HepG2 (cell line): Measurements from ENCODE around the gene MAGED1. TPM values are rescaled to one million over a fixed set of nuclear protein-coding genes. Genes with fewer than 3 reads are reported as not detected.

Experiments used
- ATAC-seq: fragments of 200-7000 bp; cut with Tn5 transposase; 3 replicates; pipeline ENCODE4 v1.9.1; 2020; ENCODE audit warnings: mild to moderate bottlenecking, moderate library complexity
- BruUV-seq: library from RNA; stranded (reverse); fragments of 400-500 nt; replicated peaks from 2 replicates; lab custom pipeline; 2021; lab: Mats Ljungman, UMichigan
- CTCF ChIA-PET: fragments of 300-600 bp; formaldehyde crosslinking; extraction: SDS; loops from one replicate; lab custom pipeline; 2021; ENCODE audit warnings: low total read pairs, inconsistent platforms, low intra/inter-chr PET ratio; lab: Yijun Ruan, JAX
- POLR2A ChIA-PET: fragments of 350-600 bp; sonication (Branson Sonifier 250); formaldehyde crosslinking; loops from one replicate; lab custom pipeline; 2020; ENCODE audit warnings: antibody characterized with exemption, inconsistent platforms; lab: Yijun Ruan, JAX
- DNase-seq: peaks from one replicate; pipeline ENCODE4 v3.0.0-alpha.2; 2015; ENCODE audit warnings: low spot score
- FAIRE-seq: peaks from 3 replicates; lab custom pipeline; 2011; peaks lifted over from hg19 to GRCh38; lab: Jason Lieb, UNC
- H2AFZ ChIP-seq: one replicate; pipeline ENCODE4 v1.6.1; 2011; ENCODE audit warnings: low read length, inconsistent platforms
- H3K27ac ChIP-seq: fragments of 300-600 bp; 3 replicates; pipeline ENCODE4 v1.8.0; 2011; ENCODE audit warnings: mixed run types, mild to moderate bottlenecking, mixed read lengths, low read length, inconsistent platforms; ENCODE audit not compliant: insufficient read depth; ENCODE audit errors: extremely low read length
- H3K27me3 ChIP-seq, 2 experiments: fragments of 200-600 bp in 1 of 2; 2 replicates in 1 of 2; 3 replicates in 1 of 2; pipeline versions ENCODE4 v1.6.0 to v1.8.0; 2011; ENCODE audit warnings: low read length in 2 of 2, mild to moderate bottlenecking in 2 of 2, moderate library complexity in 2 of 2, inconsistent platforms in 1 of 2; ENCODE audit not compliant: insufficient read depth in 2 of 2, control insufficient read depth in 1 of 2
- H3K36me3 ChIP-seq, 2 experiments: fragments of 200-600 bp in 1 of 2; replicated peaks in 1 of 2; 2 replicates in 1 of 2; 3 replicates in 1 of 2; pipeline versions ENCODE4 v1.5.1 to v1.8.0; 2011; ENCODE audit warnings: low read length in 2 of 2, inconsistent platforms in 1 of 2; ENCODE audit not compliant: insufficient read depth in 2 of 2, control insufficient read depth in 1 of 2
- H3K4me1 ChIP-seq: 2 replicates; pipeline ENCODE4 v1.5.1; 2012; ENCODE audit warnings: low read length, inconsistent platforms; ENCODE audit not compliant: insufficient read depth
- H3K4me2 ChIP-seq: 2 replicates; pipeline ENCODE4 v1.6.0; 2011; ENCODE audit warnings: low read depth, low read length, inconsistent platforms
- H3K4me3 ChIP-seq, 3 experiments: fragments of 200-600 bp in 1 of 3; sonication (generic), shearing (Covaris generic) in 1 of 3; replicated peaks in 1 of 3; 2 replicates each; pipeline ENCODE4 v1.5.1; 2011 to 2016; ENCODE audit warnings: low read length in 3 of 3, inconsistent platforms in 2 of 3, low read depth in 2 of 3, mild to moderate bottlenecking in 2 of 3, control low read depth in 1 of 3, mixed read lengths in 1 of 3; ENCODE audit not compliant: insufficient read depth in 1 of 3
- H3K79me2 ChIP-seq: one replicate; pipeline ENCODE4 v1.6.1; 2011; ENCODE audit warnings: low read length, inconsistent platforms; ENCODE audit not compliant: insufficient read depth
- H3K9ac ChIP-seq: 2 replicates; pipeline ENCODE4 v1.6.0; 2011; ENCODE audit warnings: mild to moderate bottlenecking, low read depth, low read length, inconsistent platforms; ENCODE audit not compliant: insufficient read depth
- H3K9me3 ChIP-seq: 2 replicates; pipeline ENCODE4 v1.5.1; 2012; ENCODE audit warnings: mild to moderate bottlenecking, low read length
- H4K20me1 ChIP-seq: 2 replicates; pipeline ENCODE4 v1.6.0; 2011; ENCODE audit warnings: inconsistent platforms, mild to moderate bottlenecking, low read length, moderate library complexity; ENCODE audit not compliant: insufficient read depth
- ATF7 ChIP-seq, 2 experiments: fragments of 450-650 bp in 1 of 2; sonication (generic) in 1 of 2; formaldehyde crosslinking in 1 of 2; IDR thresholded peaks; 2 replicates each; pipeline versions ENCODE4 v1.4.0 to v1.6.1; 2016 to 2020; ENCODE audit warnings: antibody characterized with exemption in 1 of 2, mild to moderate bottlenecking in 1 of 2, missing genetic modification reagents in 1 of 2
- BHLHE40 ChIP-seq: IDR thresholded peaks from 2 replicates; pipeline ENCODE4 v1.6.1; 2011; ENCODE audit warnings: low read length, improper control_type of control experiment
- HOXA3 ChIP-seq: sonication (generic); formaldehyde crosslinking; IDR thresholded peaks from 2 replicates; pipeline ENCODE4 v1.5.0; 2020; ENCODE audit warnings: missing genetic modification reagents
- IRX3 ChIP-seq: sonication (generic); formaldehyde crosslinking; IDR thresholded peaks from 2 replicates; pipeline ENCODE4 v1.8.1; 2023; ENCODE audit warnings: mild to moderate bottlenecking, low read depth, missing genetic modification reagents, borderline replicate concordance
- SCMH1 ChIP-seq: sonication (generic); formaldehyde crosslinking; IDR thresholded peaks from 2 replicates; pipeline ENCODE4 v1.9.0; 2021; ENCODE audit warnings: missing genetic modification reagents, mild to moderate bottlenecking, borderline replicate concordance
- SIN3B ChIP-seq: fragments of 150-350 bp; IDR thresholded peaks from 2 replicates; pipeline ENCODE4 v1.6.1; 2014; ENCODE audit warnings: low read length
- SRSF1 ChIP-seq: fragments of 200-400 bp; formaldehyde crosslinking; optimal IDR thresholded peaks from 2 replicates; pipeline ENCODE3; 2017; ENCODE audit warnings: mild to moderate bottlenecking, low read depth, low read length, moderate library complexity
- YY1 ChIP-seq: IDR thresholded peaks from 2 replicates; pipeline ENCODE4 v1.6.1; 2011; ENCODE audit warnings: low read length, low read depth, moderate library complexity, mild to moderate bottlenecking; ENCODE audit not compliant: insufficient read depth, insufficient replicate concordance
- ZNF326 ChIP-seq: sonication (generic); formaldehyde crosslinking; IDR thresholded peaks from 2 replicates; pipeline ENCODE4 v1.4.0; 2020; ENCODE audit warnings: missing genetic modification reagents, borderline replicate concordance
- WGBS: methylation state at CpG from one replicate; pipeline ENCODE4 v1.1.6; 2017; ENCODE audit warnings: low lambda C conversion rate; 5-methylcytosine and 5-hydroxymethylcytosine counted together
- in situ Hi-C: cut with HindIII; loops from 2 replicates; pipeline ENCODE4 v1.10.0; 2017; ENCODE audit warnings: low pct_unique_long_range_greater_than_20kb; ENCODE audit not compliant: extremely low pct_ligation_motif_present
- intact Hi-C: fragments of 100-400 bp; cut with micrococcal nuclease; formaldehyde crosslinking; loops from one replicate; pipeline ENCODE4 v1.10.0; 2022; ENCODE audit not compliant: unreplicated experiment
- polyA plus RNA-seq, 8 experiments: library from polyadenylated mRNA; depleted of rRNA in 3 of 8; stranded (reverse) in 7 of 8; unstranded in 1 of 8; fragments of >200 nt; fragmentation: Illumina TruSeq in 4 of 8; extraction: Trizol in 4 of 8; gene quantifications; 2 replicates each; pipeline versions ENCODE4 v1.2.1 to v1.2.3, GENCODE V29; 2011 to 2016; ENCODE audit warnings: low read depth in 4 of 8, missing spikeins in 1 of 8, mixed read lengths in 1 of 8; ENCODE audit not compliant: insufficient read depth in 1 of 8
- total RNA-seq, 5 experiments: library from RNA; depleted of rRNA; stranded (reverse); fragments of >200 nt; fragmentation: Illumina TruSeq; extraction: Trizol; gene quantifications; 2 replicates each; pipeline ENCODE4 v1.2.3, GENCODE V29; 2016; ENCODE audit warnings: low read depth in 1 of 5
- TF ChIP-seq, protein P1 (sequence below): IDR thresholded peaks from 2 replicates; pipeline ENCODE4 v1.6.1; 2016; ENCODE audit warnings: low read depth, missing genetic modification reagents, missing compliant biosample characterization
- TF ChIP-seq, protein P2 (sequence below), 2 experiments: sonication (generic) in 1 of 2; formaldehyde crosslinking in 1 of 2; IDR thresholded peaks; 2 replicates each; pipeline versions ENCODE4 v1.5.1 to v1.6.1; 2011 to 2020; ENCODE audit warnings: borderline replicate concordance in 1 of 2, low read depth in 1 of 2, low read length in 1 of 2, mild to moderate bottlenecking in 1 of 2, missing genetic modification reagents in 1 of 2, moderate library complexity in 1 of 2
- TF ChIP-seq, protein P3 (sequence below): sonication (generic); formaldehyde crosslinking; conservative IDR thresholded peaks from 2 replicates; pipeline ENCODE4 v1.4.0; 2020; ENCODE audit warnings: missing genetic modification reagents
- TF ChIP-seq, protein P4 (sequence below): sonication (generic); formaldehyde crosslinking; IDR thresholded peaks from 2 replicates; pipeline ENCODE4 v1.4.0; 2020; ENCODE audit warnings: missing genetic modification reagents

Gene MAGED1
- total and polyA plus RNA-seq, 2 of the 13 experiments (the other 11 are each of a cell fraction or from before 2014, with no cell fraction given) = 105 to 137 TPM

DNA sequence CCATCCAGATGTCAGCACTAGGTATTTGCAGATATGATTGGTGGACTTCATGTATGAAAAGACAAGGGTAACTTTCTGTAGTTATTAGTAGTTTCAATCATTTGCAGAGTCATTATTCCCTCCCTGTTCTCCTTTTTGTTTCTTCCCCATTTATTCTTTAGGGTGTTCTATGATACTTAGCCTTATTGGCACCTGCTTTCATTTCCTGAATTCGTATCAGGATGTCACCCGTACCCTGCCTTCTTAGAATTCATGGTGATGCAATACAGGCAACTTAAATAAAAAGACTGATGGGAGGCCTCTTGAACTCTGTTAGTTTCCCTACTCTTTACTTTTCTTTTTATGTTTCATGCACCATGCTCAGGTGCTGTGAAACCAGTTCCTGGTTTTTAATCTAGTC lies 24.2 kb downstream of the MAGED1 start (continued):
- no peak for TF ChIP-seq ZNF326 (CRISPR knock-in tag)
- TF ChIP-seq, all 625 proteins: peak for 0

DNA sequence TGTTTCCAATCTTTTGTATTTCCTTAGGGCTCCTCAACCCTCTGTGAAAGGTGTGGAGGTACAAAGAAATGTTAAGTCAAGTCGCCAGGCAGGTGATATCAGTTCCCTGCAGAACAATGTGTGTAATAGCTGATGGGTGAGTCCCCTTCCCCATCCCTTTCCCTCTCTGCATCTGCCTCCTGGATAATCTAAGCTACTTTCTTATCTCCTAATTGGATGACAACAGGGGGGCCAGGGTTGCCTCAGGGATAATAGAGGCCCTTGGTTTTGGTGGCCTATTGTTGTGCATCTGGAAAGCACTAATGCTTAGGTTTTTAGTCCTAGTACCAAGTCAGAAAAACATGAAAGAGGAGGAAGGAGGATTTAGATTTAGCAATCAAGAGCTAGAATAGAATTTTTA lies 29.1 kb downstream of the MAGED1 start:
- Histone ChIP-seq H4K20me1 (no peaks in the 10 kb centered on the region), H3K27me3 (no peaks in the 10 kb centered on the region), H3K27ac (no peak overlapping the region), H3K36me3 (no peaks in the 10 kb centered on the region), H3K4me2 (no peak overlapping the region), H3K9ac (no peak overlapping the region), H3K79me2 (no peaks in the 10 kb centered on the region), H3K4me1 (no peaks in the 10 kb centered on the region), H3K9me3 (no peaks in the 10 kb centered on the region), H2AFZ (no peak overlapping the region), H3K4me3 (no peak overlapping the region)
- 0% methylated on average over 1 of the region's 1 CpG for WGBS
- DNase-seq (no peak), ATAC-seq (no peak), FAIRE-seq (no peak)
- BruUV-seq = no TSS peak
- ChIA-PET CTCF (no interaction called here), POLR2A (no interaction called here)
- intact Hi-C loops = no loop called here
- TF ChIP-seq SRSF1 (no peak), BHLHE40 (no peak), HOXA3 (CRISPR knock-in tag) (no peak), SIN3B (no peak), IRX3 (CRISPR knock-in tag) (no peak), YY1 (no peak), SCMH1 (CRISPR knock-in tag) (no peak), ATF7 (IDR thresholded peaks at IDR 0.05) (no peak), ATF7 (CRISPR knock-in tag; IDR thresholded peaks at IDR 0.05) (no peak)
- TF ChIP-seq, protein P1, sequence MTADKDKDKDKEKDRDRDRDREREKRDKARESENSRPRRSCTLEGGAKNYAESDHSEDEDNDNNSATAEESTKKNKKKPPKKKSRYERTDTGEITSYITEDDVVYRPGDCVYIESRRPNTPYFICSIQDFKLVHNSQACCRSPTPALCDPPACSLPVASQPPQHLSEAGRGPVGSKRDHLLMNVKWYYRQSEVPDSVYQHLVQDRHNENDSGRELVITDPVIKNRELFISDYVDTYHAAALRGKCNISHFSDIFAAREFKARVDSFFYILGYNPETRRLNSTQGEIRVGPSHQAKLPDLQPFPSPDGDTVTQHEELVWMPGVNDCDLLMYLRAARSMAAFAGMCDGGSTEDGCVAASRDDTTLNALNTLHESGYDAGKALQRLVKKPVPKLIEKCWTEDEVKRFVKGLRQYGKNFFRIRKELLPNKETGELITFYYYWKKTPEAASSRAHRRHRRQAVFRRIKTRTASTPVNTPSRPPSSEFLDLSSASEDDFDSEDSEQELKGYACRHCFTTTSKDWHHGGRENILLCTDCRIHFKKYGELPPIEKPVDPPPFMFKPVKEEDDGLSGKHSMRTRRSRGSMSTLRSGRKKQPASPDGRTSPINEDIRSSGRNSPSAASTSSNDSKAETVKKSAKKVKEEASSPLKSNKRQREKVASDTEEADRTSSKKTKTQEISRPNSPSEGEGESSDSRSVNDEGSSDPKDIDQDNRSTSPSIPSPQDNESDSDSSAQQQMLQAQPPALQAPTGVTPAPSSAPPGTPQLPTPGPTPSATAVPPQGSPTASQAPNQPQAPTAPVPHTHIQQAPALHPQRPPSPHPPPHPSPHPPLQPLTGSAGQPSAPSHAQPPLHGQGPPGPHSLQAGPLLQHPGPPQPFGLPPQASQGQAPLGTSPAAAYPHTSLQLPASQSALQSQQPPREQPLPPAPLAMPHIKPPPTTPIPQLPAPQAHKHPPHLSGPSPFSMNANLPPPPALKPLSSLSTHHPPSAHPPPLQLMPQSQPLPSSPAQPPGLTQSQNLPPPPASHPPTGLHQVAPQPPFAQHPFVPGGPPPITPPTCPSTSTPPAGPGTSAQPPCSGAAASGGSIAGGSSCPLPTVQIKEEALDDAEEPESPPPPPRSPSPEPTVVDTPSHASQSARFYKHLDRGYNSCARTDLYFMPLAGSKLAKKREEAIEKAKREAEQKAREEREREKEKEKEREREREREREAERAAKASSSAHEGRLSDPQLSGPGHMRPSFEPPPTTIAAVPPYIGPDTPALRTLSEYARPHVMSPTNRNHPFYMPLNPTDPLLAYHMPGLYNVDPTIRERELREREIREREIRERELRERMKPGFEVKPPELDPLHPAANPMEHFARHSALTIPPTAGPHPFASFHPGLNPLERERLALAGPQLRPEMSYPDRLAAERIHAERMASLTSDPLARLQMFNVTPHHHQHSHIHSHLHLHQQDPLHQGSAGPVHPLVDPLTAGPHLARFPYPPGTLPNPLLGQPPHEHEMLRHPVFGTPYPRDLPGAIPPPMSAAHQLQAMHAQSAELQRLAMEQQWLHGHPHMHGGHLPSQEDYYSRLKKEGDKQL = no peak
- TF ChIP-seq, protein P2, sequence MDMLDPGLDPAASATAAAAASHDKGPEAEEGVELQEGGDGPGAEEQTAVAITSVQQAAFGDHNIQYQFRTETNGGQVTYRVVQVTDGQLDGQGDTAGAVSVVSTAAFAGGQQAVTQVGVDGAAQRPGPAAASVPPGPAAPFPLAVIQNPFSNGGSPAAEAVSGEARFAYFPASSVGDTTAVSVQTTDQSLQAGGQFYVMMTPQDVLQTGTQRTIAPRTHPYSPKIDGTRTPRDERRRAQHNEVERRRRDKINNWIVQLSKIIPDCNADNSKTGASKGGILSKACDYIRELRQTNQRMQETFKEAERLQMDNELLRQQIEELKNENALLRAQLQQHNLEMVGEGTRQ (IDR thresholded peaks at IDR 0.05; ENCODE audit: low read depth, low read length) = no peak
- TF ChIP-seq, protein P2 (CRISPR knock-in tag; IDR thresholded peaks at IDR 0.05; ENCODE audit: borderline replicate concordance) = no peak
- TF ChIP-seq, protein P3, sequence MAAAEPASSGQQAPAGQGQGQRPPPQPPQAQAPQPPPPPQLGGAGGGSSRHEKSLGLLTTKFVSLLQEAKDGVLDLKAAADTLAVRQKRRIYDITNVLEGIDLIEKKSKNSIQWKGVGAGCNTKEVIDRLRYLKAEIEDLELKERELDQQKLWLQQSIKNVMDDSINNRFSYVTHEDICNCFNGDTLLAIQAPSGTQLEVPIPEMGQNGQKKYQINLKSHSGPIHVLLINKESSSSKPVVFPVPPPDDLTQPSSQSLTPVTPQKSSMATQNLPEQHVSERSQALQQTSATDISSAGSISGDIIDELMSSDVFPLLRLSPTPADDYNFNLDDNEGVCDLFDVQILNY = no peak
- TF ChIP-seq, protein P4, sequence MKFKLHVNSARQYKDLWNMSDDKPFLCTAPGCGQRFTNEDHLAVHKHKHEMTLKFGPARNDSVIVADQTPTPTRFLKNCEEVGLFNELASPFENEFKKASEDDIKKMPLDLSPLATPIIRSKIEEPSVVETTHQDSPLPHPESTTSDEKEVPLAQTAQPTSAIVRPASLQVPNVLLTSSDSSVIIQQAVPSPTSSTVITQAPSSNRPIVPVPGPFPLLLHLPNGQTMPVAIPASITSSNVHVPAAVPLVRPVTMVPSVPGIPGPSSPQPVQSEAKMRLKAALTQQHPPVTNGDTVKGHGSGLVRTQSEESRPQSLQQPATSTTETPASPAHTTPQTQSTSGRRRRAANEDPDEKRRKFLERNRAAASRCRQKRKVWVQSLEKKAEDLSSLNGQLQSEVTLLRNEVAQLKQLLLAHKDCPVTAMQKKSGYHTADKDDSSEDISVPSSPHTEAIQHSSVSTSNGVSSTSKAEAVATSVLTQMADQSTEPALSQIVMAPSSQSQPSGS (CRISPR knock-in tag) = no peak
- in situ Hi-C loops = no loop called here
